Upper lobe of right lung (tissue), 1 donor: ENCODE results near the gene IP6K3. TPM values are rescaled to one million over a fixed set of nuclear protein-coding genes. Genes with fewer than 3 reads are reported as not detected.

Source experiments
- ATAC-seq: fragments of 200-7000 bp; cut with Tn5 transposase; one replicate; pipeline ENCODE4 v1.9.1; 2020; ENCODE audit warnings: mild to moderate bottlenecking, moderate library complexity
- DNase-seq: peaks from one replicate; pipeline ENCODE4 v3.0.0-alpha.2; 2020
- H3K27ac ChIP-seq: fragments of 200-600 bp; one replicate; pipeline ENCODE4 v1.8.0; 2022
- H3K27me3 ChIP-seq: fragments of 200-600 bp; one replicate; pipeline ENCODE4 v1.8.0; 2022; ENCODE audit warnings: mild to moderate bottlenecking
- H3K36me3 ChIP-seq: fragments of 200-600 bp; one replicate; pipeline ENCODE4 v1.8.0; 2022
- H3K4me1 ChIP-seq: fragments of 200-600 bp; one replicate; pipeline ENCODE4 v1.8.0; 2022
- H3K4me3 ChIP-seq: fragments of 200-600 bp; one replicate; pipeline ENCODE4 v1.8.0; 2022; ENCODE audit warnings: mild to moderate bottlenecking
- H3K9me3 ChIP-seq: fragments of 200-600 bp; one replicate; pipeline ENCODE4 v1.8.0; 2022
- CTCF ChIP-seq: fragments of 200-600 bp; IDR thresholded peaks from one replicate; pipeline ENCODE4 v1.8.0; 2022; ENCODE audit warnings: antibody characterized with exemption
- intact Hi-C: fragments of 100-400 bp; cut with DNase I; formaldehyde crosslinking; loops from one replicate; pipeline ENCODE4 v1.11.0; 2022
- total RNA-seq: library from RNA; stranded (reverse); fragmentation: NEBNext Ultra II Directional; extraction: Animal tissue kit (Norgen Biotek cat#: 25700); gene quantifications from one replicate; pipeline ENCODE4 v1.2.1, GENCODE V29; 2021
- donor health status: DM: no; HTN: yes; CAD: no; lungs with severe emphysema.

Gene IP6K3
- total RNA-seq, 1 donor from 2014 or later = 4.6 TPM

- Histone ChIP-seq H3K27ac (no peak overlapping the region), H3K4me3 (no peak overlapping the region), H3K4me1 (peaks cover 28% of the 10 kb centered on the region), H3K36me3 (no peaks in the 10 kb centered on the region), H3K27me3 (no peaks in the 10 kb centered on the region), H3K9me3 (no peaks in the 10 kb centered on the region)
- ATAC-seq (no peak), DNase-seq (no peak)
- intact Hi-C loops = no loop called here
- no peak for TF ChIP-seq CTCF
Observed at GRCh38 chr6:33713786-33714185, 32.9 kb downstream of the IP6K3 start.

- no peak for ATAC-seq
- intact Hi-C loops = no loop called here
Observed at GRCh38 chr6:33712914-33713313, 33.8 kb downstream of the IP6K3 start.

GRCh38 chr6:33711140-33712129 lies 35.3 kb downstream of the IP6K3 start, which contains the start of gene UQCC2:
Gene UQCC2, minus strand, starts transcription at chr6:33711700. Its CDS starts 14 bp downstream, at chr6:33711686.
- H3K36me3 ChIP-seq = no peaks in the 10 kb centered on the region
- no peaks in the 10 kb centered on the region for H3K27me3 ChIP-seq
- peak within 1 kb of the TSS; percentile 67 for H3K4me3 ChIP-seq
- peak; percentile 69 for TF ChIP-seq CTCF
- DNase-seq = peak; percentile 99
- intact Hi-C loops = no loop called here
- H3K9me3 ChIP-seq = no peaks in the 10 kb centered on the region
- peak; percentile 99 for ATAC-seq
- H3K4me1 ChIP-seq = peaks cover 8% of the 10 kb centered on the region
- peak within 1 kb of the TSS; percentile 79 for H3K27ac ChIP-seq

More at GRCh38 chr6:33712914-33713313, 33.8 kb downstream of the IP6K3 start:
- H3K27ac ChIP-seq = no peak overlapping the region
- no peaks in the 10 kb centered on the region for H3K36me3 ChIP-seq
- no peaks in the 10 kb centered on the region for H3K27me3 ChIP-seq
- H3K4me3 ChIP-seq = no peak overlapping the region
- TF ChIP-seq CTCF = no peak
- no peaks in the 10 kb centered on the region for H3K9me3 ChIP-seq
- H3K4me1 ChIP-seq = peaks cover 19% of the 10 kb centered on the region
- no peak for DNase-seq

GRCh38 chr6:33710296-33711121 lies 36.2 kb downstream of the IP6K3 start:
- Histone ChIP-seq H3K27me3 (no peaks in the 10 kb centered on the region), H3K9me3 (no peaks in the 10 kb centered on the region), H3K27ac (peak overlapping the region; percentile 79), H3K4me3 (peak overlapping the region; percentile 67), H3K36me3 (no peaks in the 10 kb centered on the region), H3K4me1 (peaks cover 8% of the 10 kb centered on the region)
- intact Hi-C loops = no loop called here
- no peak for TF ChIP-seq CTCF
- DNase-seq (peak; percentile 23), ATAC-seq (no peak)

GRCh38 chr6:33709605-33710295 lies 37.0 kb downstream of the IP6K3 start:
- peak; percentile 4 for DNase-seq
- Histone ChIP-seq H3K4me3 (no peak overlapping the region), H3K4me1 (peaks cover 8% of the 10 kb centered on the region), H3K27me3 (no peaks in the 10 kb centered on the region), H3K9me3 (no peaks in the 10 kb centered on the region), H3K27ac (no peak overlapping the region), H3K36me3 (no peaks in the 10 kb centered on the region)
- no peak for ATAC-seq
- intact Hi-C loops = no loop called here
- no peak for TF ChIP-seq CTCF
